Inflammatory macrophage treated with lipopolysaccharide for 1 hour (primary cell): ENCODE measurements around the gene KCTD19.
"Not testable (repeated sequence)": the region's sequence is repeated elsewhere in the genome, so short reads cannot be mapped to it uniquely, and the experiment has no call there.

Experiments
- DNase-seq, 2 donors: peaks; one replicate each; pipeline ENCODE4 v3.0.0-alpha.2; 2020 to 2022

Gene KCTD19

DNA sequence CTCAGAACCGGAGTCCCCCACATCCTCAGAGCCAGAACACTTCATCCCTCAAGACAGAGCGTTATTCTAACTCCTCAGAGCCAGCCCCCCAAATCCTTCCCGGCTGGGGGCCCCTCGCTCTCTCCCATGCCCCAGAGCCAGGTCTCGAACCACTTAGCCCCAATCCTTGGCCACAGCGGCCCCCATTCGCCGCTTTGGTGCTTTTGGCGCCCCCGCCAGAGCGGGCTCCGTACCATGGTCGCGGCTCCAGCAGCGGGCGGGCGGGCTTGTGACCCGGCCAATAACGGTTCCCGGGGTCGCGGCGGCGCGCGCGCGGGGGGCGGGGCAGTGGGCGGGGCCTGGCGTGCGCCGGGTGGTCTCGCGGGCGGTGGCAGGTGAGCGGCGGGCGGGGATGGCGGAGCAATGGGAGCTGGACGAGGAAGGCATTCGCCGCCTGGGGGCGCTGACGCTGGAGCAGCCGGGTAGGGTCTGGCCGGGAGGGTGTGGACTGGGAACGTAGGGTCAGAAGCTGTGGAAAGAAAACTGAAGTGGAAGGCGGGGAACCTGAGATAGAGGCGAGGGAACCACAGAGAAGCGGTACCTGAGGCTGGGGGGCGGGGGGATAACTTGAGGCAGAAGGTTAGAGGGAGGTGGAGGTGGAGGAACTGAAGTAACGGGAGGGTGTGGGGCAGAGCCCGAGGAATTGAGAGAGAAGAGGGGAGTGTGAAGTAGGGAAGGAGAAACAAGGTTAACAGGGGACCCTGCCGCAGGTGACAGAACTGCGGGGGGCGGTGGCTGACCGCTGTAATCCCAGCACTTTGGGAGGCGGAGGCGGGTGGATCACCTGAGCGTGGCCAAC, at the start of gene KCTD19, which contains the start of gene LRRC36:
Gene KCTD19, minus strand, starts transcription at position 270 of the 838 bp plus-strand sequence. Its CDS starts 34 bp downstream, at position 236.
Gene LRRC36, plus strand, starts transcription at position 344 of the 838 bp plus-strand sequence. Its CDS starts 48 bp downstream, at position 392.
- DNase-seq, result peak in 1 of 2 donors; percentile 34

DNA sequence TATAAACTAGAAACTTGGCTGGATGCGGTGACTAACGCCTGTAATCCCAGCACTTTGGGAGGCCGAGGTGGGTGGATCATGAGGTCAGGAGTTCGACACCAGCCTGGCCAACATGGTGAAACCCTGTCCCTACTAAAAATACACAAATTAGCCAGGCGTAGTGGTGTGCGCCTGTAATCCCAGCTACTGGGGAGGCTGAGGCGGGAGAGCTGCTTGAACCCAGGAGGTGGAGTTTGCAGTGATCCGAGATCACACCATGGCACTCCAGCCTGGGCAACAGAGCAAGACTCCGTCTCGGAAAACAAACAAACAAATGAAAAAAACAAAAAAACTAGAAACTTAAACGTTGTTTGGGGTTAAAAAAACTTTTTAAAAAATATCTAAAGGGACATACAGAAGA, 49.5 kb upstream of the KCTD19 start:
- not testable (repeated sequence) for DNase-seq

- DNase-seq, result peak; percentile 34 to 69
These were observed 46.1 kb upstream of the KCTD19 start for GRCh38 chr16:67372664-67373063.

- DNase-seq, result no peak
These were observed 44.1 kb upstream of the KCTD19 start for GRCh38 chr16:67370661-67371060.

DNA sequence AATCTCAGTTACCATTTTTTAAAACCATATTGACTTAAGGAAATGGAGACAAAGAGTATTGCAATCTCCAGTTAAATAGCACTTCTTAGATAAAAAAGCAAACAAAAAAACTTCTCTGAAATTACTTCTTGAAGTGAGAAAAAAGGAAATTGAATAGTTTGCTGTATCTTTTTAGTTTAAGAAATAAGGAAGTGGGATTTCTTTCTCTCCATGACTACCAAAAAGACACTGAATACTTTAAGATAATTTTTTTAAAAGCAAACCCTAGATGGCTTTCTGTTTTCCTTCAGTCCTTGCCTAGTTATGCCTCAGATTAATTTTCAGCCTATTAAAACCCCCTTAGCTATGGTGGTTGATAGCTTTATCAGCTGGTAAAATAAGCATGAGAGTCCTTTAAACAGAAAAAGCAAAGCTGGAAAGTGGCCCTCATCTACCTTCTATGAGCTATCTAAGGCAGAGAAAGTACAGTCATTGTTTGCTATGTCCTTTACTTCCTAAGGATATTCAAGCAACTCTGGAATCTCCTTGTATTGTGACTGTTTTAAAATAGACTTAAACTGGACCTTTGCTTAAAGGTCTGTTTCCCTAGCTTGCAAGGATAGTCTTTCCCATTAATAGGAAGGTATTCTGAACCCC, 38.2 kb upstream of the KCTD19 start:
- DNase-seq, result peak; percentile 23 to 36

GRCh38 chr16:67361038-67361437, 34.5 kb upstream of the KCTD19 start:
- DNase-seq, result no peak

GRCh38 chr16:67359540-67360269, 33.2 kb upstream of the KCTD19 start:
- not testable (repeated sequence) for DNase-seq

- DNase-seq, result no peak
These were observed 31.0 kb upstream of the KCTD19 start for GRCh38 chr16:67357561-67357960.

DNA sequence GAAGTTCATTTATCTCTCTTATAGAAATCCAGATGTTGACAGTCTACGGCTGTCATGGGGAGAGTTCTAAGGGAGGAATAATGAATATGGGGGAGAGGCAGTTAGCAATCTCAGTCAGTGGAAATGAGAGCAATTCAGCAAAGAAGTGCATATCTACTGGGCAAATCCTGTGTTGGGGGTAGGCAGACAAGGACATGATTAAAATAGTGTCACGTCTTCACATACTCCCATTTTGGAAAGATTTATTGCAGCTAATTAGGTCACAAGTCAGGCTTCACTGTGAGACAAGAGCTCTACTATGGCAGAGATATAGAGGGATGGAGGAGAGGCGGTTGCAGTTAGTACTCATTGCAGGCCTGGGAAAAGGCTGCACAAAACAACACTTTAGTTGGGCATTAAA, 29.9 kb upstream of the KCTD19 start:
- no peak for DNase-seq

GRCh38 chr16:67352463-67352862, 25.9 kb upstream of the KCTD19 start:
- DNase-seq, result not testable (repeated sequence)

GRCh38 chr16:67350324-67350723, 23.8 kb upstream of the KCTD19 start:
- no peak for DNase-seq

DNA sequence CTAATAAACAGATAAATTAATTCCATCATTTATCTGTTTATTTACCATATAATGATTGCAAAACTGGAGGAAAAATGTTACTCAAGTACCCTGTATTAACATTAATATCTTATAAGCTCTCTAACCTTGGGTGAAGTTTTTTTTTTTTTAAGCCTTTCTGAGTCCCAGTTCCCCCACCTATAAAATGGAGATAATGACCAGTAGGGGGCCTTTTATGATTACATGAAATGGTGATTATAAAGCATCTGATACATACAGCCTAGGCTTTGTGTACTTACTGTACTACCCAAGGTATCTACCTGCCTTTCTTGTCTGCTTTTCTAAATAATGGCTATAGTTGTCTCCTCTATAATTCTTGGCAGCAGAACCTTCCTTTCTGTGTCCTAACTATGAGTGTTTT, 22.6 kb upstream of the KCTD19 start:
- DNase-seq, result peak; percentile 30 to 72

GRCh38 chr16:67346341-67346740, 19.8 kb upstream of the KCTD19 start:
- DNase-seq, result no peak

- DNase-seq, result peak in 1 of 2 donors; percentile 16
These were observed 18.9 kb upstream of the KCTD19 start for GRCh38 chr16:67345401-67345800.

DNA sequence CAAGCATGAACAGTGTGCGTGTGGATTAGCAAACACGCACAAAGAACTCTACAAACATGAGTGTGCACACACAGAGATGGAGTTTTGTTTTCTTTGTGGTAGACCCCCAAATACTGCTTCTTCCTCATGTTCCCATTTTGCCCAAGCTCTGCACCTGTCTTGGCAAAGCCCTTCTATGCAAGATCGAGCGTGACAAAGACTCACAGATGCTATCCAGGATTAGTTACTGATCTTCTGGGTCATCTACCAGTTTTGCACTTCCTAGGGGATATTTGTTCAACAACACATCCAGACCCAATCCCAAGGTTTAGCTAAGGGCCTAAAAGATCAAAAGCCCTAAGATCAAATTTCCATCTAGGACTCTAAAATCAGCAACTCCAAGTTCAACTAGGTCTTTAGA, 16.1 kb upstream of the KCTD19 start:
- DNase-seq, result no peak

DNA sequence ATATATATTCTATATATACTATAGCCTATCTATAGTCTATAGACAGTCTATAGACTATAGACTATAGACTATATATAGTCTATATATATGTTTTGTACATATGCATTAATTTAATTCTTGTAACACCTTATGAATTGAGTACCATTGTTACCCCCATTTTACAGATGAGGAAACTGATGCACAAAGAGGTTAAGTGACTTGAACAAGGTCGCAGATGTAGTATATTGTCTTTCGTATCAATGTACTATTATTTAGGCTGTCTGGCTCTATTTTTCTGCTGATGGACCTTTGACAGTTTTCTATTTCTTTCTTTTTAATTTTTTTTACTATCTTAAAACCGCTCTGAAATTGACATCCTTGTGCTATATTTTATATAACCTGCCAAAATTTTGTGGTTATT, 14.7 kb upstream of the KCTD19 start:
- no peak for DNase-seq

DNA sequence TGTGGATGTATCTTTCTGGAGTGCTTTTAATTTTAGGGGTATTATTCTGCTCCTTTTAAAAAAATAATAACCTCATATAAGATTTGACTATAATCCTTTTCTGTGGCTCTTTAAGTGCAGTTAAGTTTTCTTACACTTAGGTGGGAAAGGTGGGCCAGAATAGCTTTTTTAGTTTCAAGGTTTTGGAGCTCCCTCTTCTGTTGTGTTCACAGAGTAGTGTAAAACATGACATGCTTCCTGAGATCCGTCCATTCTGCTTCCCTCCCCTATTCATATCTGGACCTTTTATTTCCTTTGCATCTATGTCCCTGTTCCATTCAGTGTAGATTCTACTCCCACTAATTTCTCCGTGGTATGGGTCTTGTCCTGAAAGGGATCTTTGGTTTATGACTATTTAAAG, 12.9 kb upstream of the KCTD19 start:
- DNase-seq, result peak in 1 of 2 donors; percentile 13

GRCh38 chr16:67336648-67337047, 10.1 kb upstream of the KCTD19 start:
- no peak for DNase-seq

GRCh38 chr16:67336116-67336515, 9.6 kb upstream of the KCTD19 start:
- DNase-seq, result no peak

GRCh38 chr16:67333315-67333714, 6.8 kb upstream of the KCTD19 start:
- no peak for DNase-seq

- DNase-seq, result no peak
These were observed 3.4 kb upstream of the KCTD19 start for GRCh38 chr16:67329901-67330300.

DNA sequence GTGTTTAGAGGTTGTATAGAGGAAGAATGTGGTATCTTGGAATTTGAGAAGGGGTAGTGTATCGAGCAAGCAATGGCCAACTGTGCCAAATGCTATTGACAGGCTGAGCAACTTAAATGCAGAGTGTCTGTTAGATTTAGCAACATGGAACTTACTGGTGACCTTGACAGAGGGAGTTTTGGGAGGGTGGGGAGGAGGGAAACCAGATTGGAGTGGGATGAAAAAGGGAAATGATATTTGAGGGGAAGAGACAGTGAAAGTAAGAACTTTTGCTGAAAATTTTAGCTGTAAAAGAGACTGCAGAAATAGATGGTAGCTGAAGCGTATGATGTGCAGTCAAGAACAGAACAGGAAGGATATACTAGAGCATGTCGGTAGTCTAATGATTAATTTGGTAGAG, 1.2 kb upstream of the KCTD19 start:
- peak; percentile 61 to 67 for DNase-seq

DNA sequence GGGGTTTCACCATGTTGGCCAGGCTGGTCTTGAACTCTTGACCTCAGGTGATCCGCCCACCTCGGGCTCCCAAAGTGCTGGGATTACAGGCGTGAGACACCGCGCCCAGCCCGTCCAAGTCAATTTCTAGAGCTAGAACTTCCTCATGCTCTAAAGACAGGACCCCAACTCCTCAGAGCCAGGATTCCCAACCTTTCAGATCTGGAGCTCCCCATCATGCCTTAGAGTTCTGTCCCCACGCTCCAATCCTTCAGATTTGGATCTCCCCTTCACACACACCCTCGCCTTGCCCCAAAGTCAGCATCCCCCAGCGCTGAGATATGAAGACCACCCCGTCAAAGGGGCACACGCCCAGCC, 448 bp downstream of the KCTD19 start:
- no peak for DNase-seq

DNA sequence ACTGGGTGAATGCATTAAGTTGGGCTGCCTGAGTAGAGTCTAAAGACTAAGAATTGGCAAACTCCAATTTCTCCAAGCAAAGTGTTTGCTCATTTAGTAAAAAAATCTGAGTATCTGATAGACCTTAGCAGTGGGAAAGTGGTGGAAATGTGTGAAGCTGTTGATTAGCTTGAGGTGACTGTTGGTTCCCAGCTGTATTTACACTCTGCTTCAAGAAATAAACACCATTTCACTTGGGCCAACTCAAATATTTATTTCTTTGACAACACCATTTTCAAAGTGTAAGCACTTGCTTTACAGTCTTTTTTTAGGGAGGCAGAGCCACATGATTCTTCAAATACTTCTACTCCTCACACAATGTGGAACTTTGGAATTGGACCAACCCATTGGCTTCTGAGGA, 8.7 kb downstream of the KCTD19 start:
- DNase-seq, result no peak
